H1 (cell line): ENCODE data around the gene CENPP. TPM values are rescaled to one million over a fixed set of nuclear protein-coding genes. Genes with fewer than 3 reads are reported as not detected.

Source experiments
- CHD2 ChIP-seq: IDR thresholded peaks from 2 replicates; pipeline ENCODE4 v1.6.1; 2012; ENCODE audit warnings: low read length, improper control_type of control experiment
- YY1 ChIP-seq: IDR thresholded peaks from 2 replicates; pipeline ENCODE4 v1.6.1; 2011; ENCODE audit warnings: low read depth, mild to moderate bottlenecking, low read length
- polyA plus RNA-seq, 7 experiments: library from polyadenylated mRNA; depleted of rRNA in 3 of 7; stranded (reverse) in 5 of 7; unstranded in 2 of 7; fragments of >200 nt in 5 of 7; fragments of 200-250 nt in 2 of 7; gene quantifications; 1 replicate in 5 of 7; 2 replicates in 1 of 7; 4 replicates in 1 of 7; pipeline versions ENCODE4 v1.2.1 to v1.2.3, GENCODE V29; 2011 to 2013; ENCODE audit warnings: missing spikeins in 2 of 7, mixed read lengths in 2 of 7
- total RNA-seq: library from RNA; stranded (reverse); fragmentation: NEBNext Ultra II Directional; extraction: Animal tissue kit (Norgen Biotek cat#: 25700); gene quantifications from 2 replicates; pipeline ENCODE4 v1.2.1, GENCODE V29; 2021

Gene CENPP
- total and polyA plus RNA-seq, 2 of the 8 experiments (the other 6 are each of a cell fraction or from before 2014, with no cell fraction given): 2.7 to 10.8 TPM

DNA sequence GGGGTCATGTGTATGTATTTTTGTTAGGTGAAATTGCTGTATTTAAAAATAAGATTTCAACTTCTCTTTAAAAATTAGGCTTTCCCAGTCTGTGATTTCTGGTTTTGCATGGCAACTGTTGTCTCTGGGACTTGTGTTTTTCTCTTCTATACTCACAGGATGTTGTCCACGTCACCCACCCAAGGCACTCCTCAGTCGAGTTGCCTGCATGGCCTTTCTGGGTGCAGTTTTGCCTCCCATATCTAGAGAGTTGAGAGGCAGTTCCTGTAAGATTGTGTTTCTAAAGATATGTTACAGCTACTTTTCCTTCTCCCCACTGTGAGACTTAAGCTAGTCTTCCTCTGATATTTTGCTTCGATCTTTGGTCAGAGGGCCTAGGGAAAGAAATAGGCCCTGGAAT is 158.8 kb downstream of the CENPP start (continued):
- no peak for TF ChIP-seq CHD2
- no peak for TF ChIP-seq YY1
- TF ChIP-seq, all 59 proteins: peak for 0
